Peyer's patch (tissue), 4 donors: Measurements from ENCODE around the gene PGGT1B.

Experiments used
- POLR2A ChIP-seq, 2 donors: fragments of 450-650 bp; IDR thresholded peaks; one replicate each; pipeline ENCODE4 v1.5.1; 2017; ENCODE audit warnings: antibody characterized with exemption in 2 of 2, mild to moderate bottlenecking in 2 of 2, moderate library complexity in 2 of 2
- TF ChIP-seq, protein P1 (sequence below), 6 experiments: fragments of 450-650 bp in 4 of 6; fragments of 200-600 bp in 2 of 6; sonication (generic) in 1 of 6; IDR thresholded peaks; one replicate each; pipeline ENCODE4 v1.5.1; 2017 to 2019; ENCODE audit warnings: antibody characterized with exemption in 6 of 6, mild to moderate bottlenecking in 3 of 6, moderate library complexity in 1 of 6

DNA sequence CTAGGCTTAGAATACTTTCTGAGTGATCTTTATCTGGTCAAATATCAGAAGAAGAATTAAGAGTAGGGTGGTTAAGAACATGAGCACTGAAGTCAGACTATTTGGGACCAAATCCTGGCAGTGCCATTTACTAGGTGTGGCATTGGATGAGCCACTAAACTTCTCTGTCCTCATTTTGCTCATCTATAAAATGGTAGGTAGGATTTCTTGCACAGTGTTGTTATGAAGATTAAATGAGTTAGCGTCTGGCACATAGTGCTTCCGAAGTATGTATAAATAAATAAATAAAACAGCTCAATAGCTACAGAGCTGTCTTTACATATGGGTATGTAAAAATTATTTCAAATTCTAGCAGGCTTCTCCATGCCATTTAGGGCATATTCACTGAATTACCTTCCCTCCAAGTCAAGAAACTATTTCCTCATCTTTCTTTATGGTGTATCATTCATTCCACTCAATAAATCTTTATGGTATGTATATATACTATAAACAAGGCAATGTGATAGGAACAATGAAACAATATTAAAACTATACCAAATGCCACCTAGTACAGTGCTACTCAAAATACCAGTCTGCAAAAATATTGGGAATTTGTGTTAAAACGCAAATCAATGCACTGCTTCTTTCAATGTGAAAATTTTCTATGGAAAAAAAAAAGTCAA is 9.8 kb upstream of the PGGT1B start:
- TF ChIP-seq POLR2A (IDR thresholded peaks at IDR 0.05) = no peak
- TF ChIP-seq, protein P1, sequence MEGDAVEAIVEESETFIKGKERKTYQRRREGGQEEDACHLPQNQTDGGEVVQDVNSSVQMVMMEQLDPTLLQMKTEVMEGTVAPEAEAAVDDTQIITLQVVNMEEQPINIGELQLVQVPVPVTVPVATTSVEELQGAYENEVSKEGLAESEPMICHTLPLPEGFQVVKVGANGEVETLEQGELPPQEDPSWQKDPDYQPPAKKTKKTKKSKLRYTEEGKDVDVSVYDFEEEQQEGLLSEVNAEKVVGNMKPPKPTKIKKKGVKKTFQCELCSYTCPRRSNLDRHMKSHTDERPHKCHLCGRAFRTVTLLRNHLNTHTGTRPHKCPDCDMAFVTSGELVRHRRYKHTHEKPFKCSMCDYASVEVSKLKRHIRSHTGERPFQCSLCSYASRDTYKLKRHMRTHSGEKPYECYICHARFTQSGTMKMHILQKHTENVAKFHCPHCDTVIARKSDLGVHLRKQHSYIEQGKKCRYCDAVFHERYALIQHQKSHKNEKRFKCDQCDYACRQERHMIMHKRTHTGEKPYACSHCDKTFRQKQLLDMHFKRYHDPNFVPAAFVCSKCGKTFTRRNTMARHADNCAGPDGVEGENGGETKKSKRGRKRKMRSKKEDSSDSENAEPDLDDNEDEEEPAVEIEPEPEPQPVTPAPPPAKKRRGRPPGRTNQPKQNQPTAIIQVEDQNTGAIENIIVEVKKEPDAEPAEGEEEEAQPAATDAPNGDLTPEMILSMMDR (IDR thresholded peaks at IDR 0.05) = no peak
